ENCODE results near the gene PWWP2B.
"Not testable (repeated sequence)": the region's sequence is repeated elsewhere in the genome, so short reads cannot be mapped to it uniquely, and the experiment has no call there.

Gene PWWP2B

DNA sequence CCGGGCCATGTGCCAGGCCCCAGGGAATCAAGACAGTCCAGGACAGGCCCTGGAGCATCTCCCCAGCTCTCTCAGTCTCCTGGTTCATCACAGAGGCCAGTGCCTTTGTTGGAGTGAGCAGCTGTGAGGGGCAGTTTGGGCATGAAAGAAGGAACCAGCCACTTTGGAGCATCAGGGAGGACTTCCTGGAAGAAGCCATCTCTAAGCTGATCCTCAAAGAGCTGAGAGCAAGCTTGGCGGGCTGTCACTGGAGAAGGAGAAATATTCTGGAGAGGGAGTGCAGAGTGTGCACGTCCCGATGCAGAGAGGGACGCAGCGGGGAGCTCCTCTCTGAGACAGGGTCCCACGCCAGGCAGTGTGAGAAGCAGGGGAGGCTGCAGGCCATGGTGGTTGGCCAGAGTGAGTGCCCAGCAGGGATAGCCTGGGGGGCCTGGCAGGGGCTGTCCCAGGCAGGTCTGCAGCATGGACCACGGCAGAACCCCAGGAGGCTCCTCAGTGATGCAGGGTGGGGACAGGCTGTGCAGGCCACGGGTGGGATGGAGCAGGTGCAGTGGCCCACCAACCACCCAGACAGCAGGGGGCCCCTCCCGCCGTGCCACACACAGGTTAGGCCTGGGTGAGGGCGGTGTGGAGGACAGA lies 34.7 kb downstream of the PWWP2B start:
- Mint-ChIP-seq H3K4me1 (peaks cover 5% of the 10 kb centered on the region), H3K27me3 (no peaks in the 10 kb centered on the region), H3K4me3 (no peak overlapping the region), H3K9me3 (no peaks in the 10 kb centered on the region), H3K27ac (no peak overlapping the region)
- DNase-seq (no peak), ATAC-seq (no peak)

DNA sequence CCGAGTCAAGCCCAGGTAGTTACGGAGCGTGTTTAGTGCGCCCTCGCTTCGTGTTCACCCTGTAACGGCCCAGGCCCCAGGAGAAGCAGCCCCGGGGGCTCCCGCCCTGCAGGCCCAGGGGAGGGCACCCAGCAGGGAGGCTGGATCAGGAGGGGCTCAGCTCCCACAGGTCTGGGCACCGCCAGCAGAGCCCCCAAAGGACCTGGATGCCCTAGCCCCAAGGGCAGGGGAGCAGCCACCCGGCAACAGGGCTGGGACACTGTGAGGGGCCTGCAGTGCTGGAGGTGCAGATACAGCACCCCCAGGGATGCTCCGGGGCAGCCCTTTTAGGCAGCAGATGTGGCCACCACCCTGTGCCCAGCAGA lies 35.2 kb downstream of the PWWP2B start:
- H3K4me3 Mint-ChIP-seq: no peak overlapping the region
- H3K9me3 Mint-ChIP-seq: no peaks in the 10 kb centered on the region
- H3K27ac Mint-ChIP-seq: no peak overlapping the region
- H3K27me3 Mint-ChIP-seq: no peaks in the 10 kb centered on the region
- H3K4me1 Mint-ChIP-seq: peaks cover 5% of the 10 kb centered on the region
- DNase-seq (no peak), ATAC-seq (peak; percentile 26)

- Mint-ChIP-seq H3K9me3 (no peaks in the 10 kb centered on the region), H3K27me3 (no peaks in the 10 kb centered on the region), H3K4me3 (peak overlapping the region; percentile 66 to 68), H3K27ac (no peak overlapping the region), H3K4me1 (peaks cover 5% of the 10 kb centered on the region)
- DNase-seq: no peak
- ATAC-seq: no peak
Observed at GRCh38 chr10:132433671-132434340, 36.8 kb downstream of the PWWP2B start.

DNA sequence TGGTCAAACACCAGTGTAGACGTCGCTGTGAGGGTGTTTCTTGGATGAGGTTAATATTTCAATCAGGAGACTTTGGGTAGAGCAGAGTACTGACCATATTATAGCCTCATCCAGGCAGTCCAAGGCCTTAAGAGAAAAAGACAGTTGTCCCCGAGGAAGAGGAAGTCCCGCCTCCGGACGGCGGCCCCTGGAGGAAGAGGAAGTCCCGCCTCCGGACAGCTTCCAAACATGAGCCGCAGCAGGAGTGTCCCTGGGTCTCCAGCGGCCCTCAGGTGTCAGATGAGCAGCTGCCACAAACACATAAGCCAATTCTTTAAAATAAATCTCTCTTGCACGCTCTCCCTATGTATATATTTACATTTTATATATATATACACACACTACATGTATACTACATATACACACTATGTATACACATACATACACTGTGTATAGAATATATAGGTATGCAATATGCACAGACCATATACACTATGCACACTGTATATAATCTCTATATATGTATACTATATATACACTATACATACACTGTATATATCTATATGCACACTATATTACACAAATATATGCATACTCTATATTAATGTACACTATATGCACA lies 37.5 kb downstream of the PWWP2B start:
- ATAC-seq (peak; percentile 70), DNase-seq (peak in 1 of 2 donors; percentile 66)
- peak overlapping the region in 1 of 2 donors; percentile 77 for H3K27ac Mint-ChIP-seq
- no peaks in the 10 kb centered on the region for H3K27me3 Mint-ChIP-seq
- no peaks in the 10 kb centered on the region for H3K9me3 Mint-ChIP-seq
- H3K4me1 Mint-ChIP-seq: peaks cover 5% of the 10 kb centered on the region
- H3K4me3 Mint-ChIP-seq: peak overlapping the region; percentile 66 to 68

GRCh38 chr10:132435320-132435719 lies 38.3 kb downstream of the PWWP2B start:
- H3K4me3 Mint-ChIP-seq, H3K4me1 Mint-ChIP-seq, H3K9me3 Mint-ChIP-seq, DNase-seq, H3K27me3 Mint-ChIP-seq, ATAC-seq: not testable (repeated sequence)
- peak overlapping the region in 1 of 2 donors; percentile 44 for H3K27ac Mint-ChIP-seq

- H3K4me1 Mint-ChIP-seq: not testable (repeated sequence)
Observed at GRCh38 chr10:132436096-132436495, 39.1 kb downstream of the PWWP2B start.

GRCh38 chr10:132436861-132437410 lies 39.9 kb downstream of the PWWP2B start:
- peaks cover 7% of the 10 kb centered on the region for H3K4me1 Mint-ChIP-seq
- H3K9me3 Mint-ChIP-seq: no peaks in the 10 kb centered on the region
- DNase-seq (no peak), ATAC-seq (no peak)
- H3K4me3 Mint-ChIP-seq: no peak overlapping the region
- no peaks in the 10 kb centered on the region for H3K27me3 Mint-ChIP-seq
- no peak overlapping the region for H3K27ac Mint-ChIP-seq

More at GRCh38 chr10:132436096-132436495, 39.1 kb downstream of the PWWP2B start:
- H3K4me3 Mint-ChIP-seq, H3K27ac Mint-ChIP-seq, ATAC-seq, H3K27me3 Mint-ChIP-seq, DNase-seq, H3K9me3 Mint-ChIP-seq: not testable (repeated sequence)

DNA sequence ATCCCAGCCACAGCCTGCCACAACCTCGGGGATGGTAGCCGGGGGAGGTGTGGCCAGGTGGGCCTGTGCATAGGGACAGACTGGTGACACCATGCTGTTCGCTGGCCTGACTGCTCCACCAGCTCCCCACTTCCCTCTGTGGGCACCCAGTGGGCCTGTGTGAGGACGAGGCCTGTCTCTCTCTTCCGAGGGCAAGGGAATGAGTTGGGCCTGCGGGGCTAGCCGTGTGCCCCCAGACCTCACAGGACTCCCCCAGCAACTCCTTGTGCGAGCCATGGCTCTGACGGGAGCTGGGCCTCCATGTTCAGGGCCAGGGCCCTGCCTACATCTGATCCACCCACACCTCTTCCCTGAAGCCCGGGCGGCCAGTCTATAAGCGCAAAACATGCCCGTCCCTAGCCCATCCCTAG lies 40.5 kb downstream of the PWWP2B start:
- Mint-ChIP-seq H3K4me3 (no peak overlapping the region), H3K27ac (no peak overlapping the region), H3K4me1 (peaks cover 11% of the 10 kb centered on the region)

DNA sequence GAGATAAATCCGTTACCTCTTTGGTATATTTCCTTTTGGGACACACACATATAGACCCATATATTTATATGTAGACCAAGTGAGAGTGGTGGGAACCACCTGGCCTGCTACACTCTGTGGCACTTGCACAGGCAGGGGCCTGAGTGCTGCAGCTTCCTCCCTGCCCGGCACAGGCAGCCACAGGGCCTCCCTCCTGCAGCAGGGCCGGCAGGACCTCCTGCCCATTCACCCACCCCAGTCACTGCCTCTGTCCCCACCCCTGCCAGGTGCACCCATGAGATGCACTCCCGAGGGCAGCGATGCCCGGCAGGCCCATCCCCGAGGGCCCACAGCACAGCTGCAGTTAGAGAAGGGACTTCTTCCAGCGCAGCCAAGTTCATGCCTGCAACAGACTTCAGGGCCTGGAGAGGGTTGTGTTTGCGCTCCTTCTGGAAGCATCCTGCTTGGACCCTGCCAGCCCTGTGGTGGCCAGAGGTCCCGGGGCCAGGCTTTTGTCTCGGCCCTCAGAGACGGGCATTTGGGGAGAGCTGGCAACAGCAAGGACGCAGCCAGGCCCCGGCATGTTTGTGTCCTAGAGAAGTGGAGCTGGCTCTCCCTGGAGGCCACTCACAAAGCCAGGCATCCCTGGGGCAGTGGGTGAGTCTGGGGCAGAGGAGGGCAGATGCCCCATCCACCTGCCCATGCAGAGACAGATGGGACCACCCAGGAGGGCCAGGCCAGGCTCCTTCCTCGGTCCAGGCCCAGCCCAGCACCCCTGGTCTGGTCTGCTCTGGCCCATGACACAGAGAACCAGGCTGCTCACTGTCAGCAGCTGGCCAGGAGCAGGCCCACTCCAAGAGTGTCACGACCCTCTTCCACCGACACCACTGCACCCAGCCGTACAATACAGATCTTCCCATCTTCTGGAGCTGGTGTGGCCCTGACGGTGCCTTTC lies 41.4 kb downstream of the PWWP2B start:
- no peaks in the 10 kb centered on the region for H3K9me3 Mint-ChIP-seq
- no peak for ATAC-seq
- peaks cover 11% of the 10 kb centered on the region for H3K4me1 Mint-ChIP-seq
- H3K27me3 Mint-ChIP-seq: no peaks in the 10 kb centered on the region
- no peak for DNase-seq
- H3K4me3 Mint-ChIP-seq: no peak overlapping the region
- H3K27ac Mint-ChIP-seq: peak overlapping the region in 1 of 2 donors; percentile 82

More for the DNA sequence above, 40.5 kb downstream of the PWWP2B start:
- Mint-ChIP-seq H3K9me3 (no peaks in the 10 kb centered on the region), H3K27me3 (no peaks in the 10 kb centered on the region)
- ATAC-seq (no peak), DNase-seq (no peak)

DNA sequence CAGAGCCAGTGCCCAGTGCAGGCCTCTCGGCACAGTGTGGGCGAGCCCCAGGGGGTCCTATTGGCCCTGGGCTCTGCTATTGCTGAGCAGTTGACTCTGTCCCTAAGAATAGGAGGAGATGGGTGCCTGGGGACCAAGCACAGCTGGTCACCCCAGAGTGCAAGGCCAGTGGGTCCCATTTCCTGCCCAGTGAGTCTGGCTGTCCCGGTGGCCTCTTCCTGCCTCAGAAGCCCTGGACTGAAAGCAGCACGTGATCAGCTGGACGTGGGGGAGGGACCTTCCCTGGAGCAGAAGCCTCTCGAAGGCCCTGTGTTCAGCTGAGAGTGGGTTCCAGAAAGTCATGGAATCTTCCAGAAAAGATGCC lies 42.0 kb downstream of the PWWP2B start:
- no peak for DNase-seq
- no peaks in the 10 kb centered on the region for H3K27me3 Mint-ChIP-seq
- H3K4me3 Mint-ChIP-seq: no peak overlapping the region
- no peak for ATAC-seq
- no peaks in the 10 kb centered on the region for H3K9me3 Mint-ChIP-seq
- H3K4me1 Mint-ChIP-seq: peaks cover 17% of the 10 kb centered on the region
- no peak overlapping the region for H3K27ac Mint-ChIP-seq

- Mint-ChIP-seq H3K27me3 (no peaks in the 10 kb centered on the region), H3K4me1 (peaks cover 18% of the 10 kb centered on the region)
Observed at GRCh38 chr10:132439424-132440163, 42.6 kb downstream of the PWWP2B start.

DNA sequence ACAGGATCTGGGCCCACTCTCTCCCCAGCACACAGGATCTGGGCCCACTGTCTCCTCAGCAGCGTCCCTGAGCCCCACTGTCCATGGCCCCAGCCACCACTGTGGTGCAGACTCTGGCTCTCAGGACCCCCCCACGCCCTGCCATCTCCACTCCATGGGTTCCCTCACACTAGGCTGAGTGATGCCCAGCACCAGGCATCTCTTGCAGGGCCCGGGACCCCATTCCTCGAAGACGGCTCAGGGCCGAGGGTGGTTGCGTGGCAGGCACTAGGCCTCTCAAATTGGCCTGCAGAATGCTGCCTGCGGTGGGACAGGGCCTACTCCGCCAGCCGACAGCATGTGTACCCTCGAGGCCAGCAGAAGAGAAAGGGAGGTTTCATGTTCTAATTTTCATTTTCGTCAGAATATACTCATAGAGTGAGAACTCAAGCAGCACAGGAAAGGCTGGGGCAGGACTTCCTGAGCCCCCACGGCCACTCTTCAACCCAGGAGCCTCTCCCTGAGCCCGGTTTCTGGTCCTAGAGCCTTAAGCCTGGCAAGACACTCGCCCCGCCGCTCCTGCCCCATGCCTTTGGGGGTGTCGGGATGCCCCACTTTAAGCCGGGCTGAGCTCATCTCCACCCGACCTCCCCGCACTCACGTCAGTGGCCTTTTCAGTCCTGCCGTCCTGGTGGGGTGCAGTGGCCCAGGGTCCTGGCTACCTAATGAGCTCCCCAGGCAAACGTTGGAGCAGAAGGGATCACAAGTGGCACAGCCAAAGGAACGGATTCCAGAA lies 44.0 kb downstream of the PWWP2B start:
- Mint-ChIP-seq H3K9me3 (no peaks in the 10 kb centered on the region), H3K4me3 (no peak overlapping the region), H3K27me3 (no peaks in the 10 kb centered on the region), H3K4me1 (peaks cover 28% of the 10 kb centered on the region), H3K27ac (peak overlapping the region; percentile 36 to 44)
- no peak for DNase-seq
- ATAC-seq: no peak

More at GRCh38 chr10:132439424-132440163, 42.6 kb downstream of the PWWP2B start:
- no peak overlapping the region for H3K27ac Mint-ChIP-seq
- ATAC-seq: no peak
- DNase-seq: no peak
- no peaks in the 10 kb centered on the region for H3K9me3 Mint-ChIP-seq
- H3K4me3 Mint-ChIP-seq: no peak overlapping the region

- peak overlapping the region in 1 of 2 donors; percentile 4 for H3K27ac Mint-ChIP-seq
- peaks cover 37% of the 10 kb centered on the region for H3K4me1 Mint-ChIP-seq
- ATAC-seq: no peak
- H3K9me3 Mint-ChIP-seq: no peaks in the 10 kb centered on the region
- no peaks in the 10 kb centered on the region for H3K27me3 Mint-ChIP-seq
- peak overlapping the region in 1 of 2 donors; percentile 2 for H3K4me3 Mint-ChIP-seq
- no peak for DNase-seq
Observed at GRCh38 chr10:132441818-132442524, 45.0 kb downstream of the PWWP2B start.
